Right lung (tissue), 5 donors: ENCODE results near the gene FGD5. TPM values are rescaled to one million over a fixed set of nuclear protein-coding genes. Genes with fewer than 3 reads are reported as not detected.
A peak's percentile ranks its signal among the peaks of the same experiment; 100 is the strongest.

Experiments used
- DNase-seq, 2 donors: peaks; one replicate each; pipeline ENCODE4 v3.0.0-alpha.2; 2013
- polyA plus RNA-seq, 5 donors: library from polyadenylated mRNA; unstranded; fragments of 120-200 nt; gene quantifications; one replicate each; pipeline versions ENCODE4 v1.2.1 to v1.2.3, GENCODE V29; 2013; ENCODE audit warnings: inconsistent platforms in 1 of 5, low replicate concordance in 1 of 5; ENCODE audit not compliant: insufficient read length in 5 of 5, insufficient read depth in 1 of 5

The FGD5 gene
- polyA plus RNA-seq, 5 donors: 30.3 to 44.7 (median 37.8) TPM

DNA sequence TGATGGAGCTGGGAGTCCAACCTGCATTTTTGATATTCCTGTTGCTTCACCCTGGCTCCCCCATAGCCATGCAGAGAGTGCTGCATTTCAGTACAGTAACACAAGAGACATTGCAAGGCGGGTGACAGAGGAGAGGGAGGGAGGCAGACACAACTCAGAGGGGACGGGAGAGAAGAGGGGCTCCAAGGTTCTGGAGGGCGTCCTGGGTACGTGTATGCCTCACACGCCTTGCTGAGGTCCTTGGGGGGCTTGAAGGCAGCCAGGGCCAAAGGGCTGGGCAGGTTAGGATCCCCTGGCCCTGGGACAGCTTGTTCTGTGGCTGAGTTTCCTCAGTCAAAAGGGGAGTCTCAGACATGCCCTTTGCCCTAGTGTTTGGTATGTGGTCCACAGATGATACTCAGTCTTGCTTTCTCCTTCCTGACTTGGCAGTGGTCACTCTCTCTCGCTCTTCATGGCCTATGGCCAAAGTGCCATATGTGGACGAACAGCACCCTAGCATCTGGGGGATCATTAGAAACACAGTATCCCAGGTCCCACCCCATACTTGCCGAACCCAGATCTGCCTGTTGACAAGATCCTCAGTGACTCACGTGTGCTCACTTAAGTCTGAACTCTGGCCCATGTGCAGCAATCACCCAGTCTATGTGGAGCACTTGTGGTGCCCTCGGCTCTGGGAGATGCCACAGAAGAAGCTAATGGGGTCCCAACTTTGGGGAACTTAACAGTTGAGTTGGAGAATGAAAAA is 52.9 kb downstream of the FGD5 start:
- no peak for DNase-seq

DNA sequence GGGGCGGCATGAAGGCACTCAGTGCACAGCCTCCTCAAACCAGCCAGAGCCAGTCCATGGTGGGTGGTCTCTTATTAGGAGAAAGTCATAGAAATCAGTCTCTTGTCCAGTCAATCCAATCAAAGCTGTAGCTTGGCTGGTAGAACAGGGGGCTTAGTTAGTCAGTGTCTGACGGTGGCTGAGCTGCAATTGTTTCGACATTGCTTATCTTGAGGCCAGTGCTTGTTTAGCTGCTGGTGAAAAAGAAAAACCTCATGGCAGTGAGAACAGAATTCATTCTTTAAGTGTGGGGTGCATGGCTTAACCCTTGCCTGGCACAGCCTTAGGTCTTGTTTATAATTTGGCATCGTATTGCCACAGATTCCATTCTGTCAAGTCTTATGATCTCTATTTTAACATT is 53.9 kb downstream of the FGD5 start:
- DNase-seq: no peak

- DNase-seq: no peak
Measured at GRCh38 chr3:14874784-14875183, 56.0 kb downstream of the FGD5 start.

- DNase-seq: no peak
Measured at GRCh38 chr3:14875411-14876175, 56.8 kb downstream of the FGD5 start.

DNA sequence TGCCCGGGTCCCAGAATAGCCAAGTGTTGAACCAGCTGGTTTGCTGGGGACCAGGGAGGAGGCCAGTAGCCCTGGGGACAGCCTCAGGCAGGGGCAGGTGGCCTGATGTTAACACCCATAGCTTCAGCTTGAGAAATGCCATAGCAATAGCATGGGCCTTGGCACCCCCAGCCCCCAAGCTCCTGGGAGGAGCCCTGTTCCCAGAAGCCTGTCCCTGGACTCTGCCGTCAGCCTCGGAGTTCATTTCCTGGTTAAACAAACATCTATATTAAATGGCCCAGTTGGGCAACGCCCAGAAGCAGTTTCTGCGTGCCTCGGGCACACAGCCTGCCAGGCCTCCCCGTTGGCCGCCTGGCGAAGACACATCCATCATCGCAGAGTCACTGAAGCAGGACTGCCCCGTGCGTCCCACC is 58.2 kb downstream of the FGD5 start:
- no peak for DNase-seq

DNA sequence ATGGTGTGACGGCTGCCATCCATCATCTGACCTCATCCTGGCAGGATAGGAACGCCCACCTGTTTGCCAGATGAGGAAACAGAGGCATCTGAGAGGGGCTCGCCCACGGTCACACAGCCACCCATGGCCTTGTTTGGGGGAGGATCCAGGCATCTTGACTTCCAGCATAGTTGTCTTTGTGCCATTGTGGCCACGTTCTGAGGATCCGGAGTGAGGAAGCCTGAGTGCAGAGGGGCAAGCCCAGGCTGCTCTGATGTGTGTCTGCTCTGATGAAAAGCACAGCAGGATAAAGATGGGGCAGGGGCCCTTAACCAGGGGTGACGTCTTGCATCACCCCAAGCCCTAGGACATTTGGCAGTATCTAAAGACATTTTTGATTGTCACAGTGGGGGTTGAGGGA is 58.7 kb downstream of the FGD5 start:
- DNase-seq: no peak

DNA sequence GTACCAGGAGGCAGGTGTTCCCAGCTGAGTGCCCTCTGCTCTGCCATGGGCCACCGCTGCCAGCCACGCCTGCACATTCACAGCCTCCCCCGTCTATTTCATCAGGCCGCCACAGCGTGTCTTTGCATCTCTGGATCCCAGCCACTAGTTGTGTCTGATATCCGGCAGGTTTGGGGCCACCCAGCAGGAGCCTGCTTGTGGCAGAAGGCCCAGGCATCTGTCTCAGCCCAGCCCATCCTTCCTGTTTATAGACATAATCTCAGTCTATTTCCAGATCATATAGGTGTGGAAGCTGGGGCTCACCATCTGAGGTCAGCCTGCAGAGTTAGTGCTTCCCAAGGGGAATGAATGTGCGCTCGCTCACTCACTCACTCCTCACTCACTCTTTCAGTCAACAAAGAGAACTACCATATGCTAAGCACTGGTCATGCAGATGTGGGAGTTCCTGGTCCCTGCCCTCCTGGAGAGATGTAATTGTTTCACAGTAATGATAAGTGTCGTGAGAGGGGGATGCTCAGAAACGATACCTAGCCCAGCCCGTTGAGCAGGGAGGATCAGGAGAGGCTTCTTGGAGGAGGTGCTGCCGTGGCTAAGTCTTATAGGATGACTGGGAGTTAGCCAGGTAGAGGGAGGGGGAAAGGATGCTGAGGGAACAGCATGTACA is 60.6 kb downstream of the FGD5 start:
- DNase-seq: peak in 1 of 2 donors; percentile 16

GRCh38 chr3:14880447-14881106 is 61.8 kb downstream of the FGD5 start:
- no peak for DNase-seq

GRCh38 chr3:14883226-14883625 is 64.5 kb downstream of the FGD5 start:
- DNase-seq: no peak

- DNase-seq: no peak
Measured at GRCh38 chr3:14884665-14885064, 65.9 kb downstream of the FGD5 start.

GRCh38 chr3:14885307-14885706 is 66.5 kb downstream of the FGD5 start:
- no peak for DNase-seq

DNA sequence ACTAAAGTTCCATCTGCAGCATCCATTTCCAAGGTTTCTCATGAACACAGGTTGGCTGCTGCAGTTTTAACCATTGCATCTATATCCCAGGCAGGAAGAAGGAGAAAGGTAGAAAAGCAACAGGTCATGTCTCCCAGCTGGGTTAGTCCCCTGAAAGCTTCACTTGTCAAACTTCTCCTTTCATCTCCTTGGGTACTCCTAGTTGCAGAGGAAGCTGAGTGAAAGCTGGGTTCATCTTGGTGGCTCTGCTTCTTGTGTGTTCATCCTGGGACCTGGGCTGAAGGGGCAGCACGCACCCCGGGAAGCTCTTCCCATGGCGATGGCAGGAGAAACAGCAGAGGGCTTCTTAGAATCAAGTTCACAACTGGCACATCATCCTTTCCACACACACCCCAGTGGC is 67.3 kb downstream of the FGD5 start:
- no peak for DNase-seq

DNA sequence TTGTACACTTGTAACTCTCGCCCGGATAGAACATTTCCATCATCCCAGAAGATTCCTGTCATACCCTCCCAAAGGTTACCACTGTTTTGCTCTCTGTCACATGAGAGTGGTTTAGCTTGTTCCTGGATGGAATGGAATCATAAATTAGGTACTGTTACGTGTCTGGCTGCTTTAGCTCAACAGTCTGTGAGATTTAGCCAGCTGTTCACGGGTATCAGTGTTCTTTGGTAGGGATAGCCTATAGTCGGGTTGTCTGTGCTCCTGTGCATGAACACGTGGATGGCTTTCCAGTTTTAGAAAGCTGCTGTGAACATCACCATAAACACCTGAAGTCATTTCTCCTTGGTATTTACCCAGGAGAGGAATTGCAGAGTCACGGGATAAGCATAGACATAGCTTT is 70.4 kb downstream of the FGD5 start:
- no peak for DNase-seq

- no peak for DNase-seq
Measured at GRCh38 chr3:14889943-14890342, 71.2 kb downstream of the FGD5 start.

- no peak for DNase-seq
Measured at GRCh38 chr3:14890476-14890875, 71.7 kb downstream of the FGD5 start.

- DNase-seq: no peak
Measured at GRCh38 chr3:14891135-14892132, 72.7 kb downstream of the FGD5 start.

DNA sequence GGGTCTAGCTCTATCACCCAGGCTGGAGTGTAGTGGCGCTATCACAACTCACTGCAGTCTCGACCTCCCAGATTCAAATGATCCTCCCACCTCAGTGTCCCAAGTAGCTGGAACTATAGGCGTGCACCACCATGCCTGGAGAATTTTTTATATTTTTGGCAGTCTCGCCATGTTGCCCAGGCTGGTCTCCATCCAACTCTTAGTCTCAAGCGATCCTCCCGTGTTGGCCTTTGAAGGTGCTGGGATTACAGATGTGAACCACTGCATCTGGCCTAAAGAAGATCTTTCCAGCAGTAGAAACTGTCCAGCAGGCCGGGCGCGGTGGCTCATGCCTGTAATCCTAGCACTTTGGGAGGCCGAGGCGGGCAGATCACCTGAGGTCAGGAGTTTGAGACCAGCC is 73.5 kb downstream of the FGD5 start:
- DNase-seq: no peak

DNA sequence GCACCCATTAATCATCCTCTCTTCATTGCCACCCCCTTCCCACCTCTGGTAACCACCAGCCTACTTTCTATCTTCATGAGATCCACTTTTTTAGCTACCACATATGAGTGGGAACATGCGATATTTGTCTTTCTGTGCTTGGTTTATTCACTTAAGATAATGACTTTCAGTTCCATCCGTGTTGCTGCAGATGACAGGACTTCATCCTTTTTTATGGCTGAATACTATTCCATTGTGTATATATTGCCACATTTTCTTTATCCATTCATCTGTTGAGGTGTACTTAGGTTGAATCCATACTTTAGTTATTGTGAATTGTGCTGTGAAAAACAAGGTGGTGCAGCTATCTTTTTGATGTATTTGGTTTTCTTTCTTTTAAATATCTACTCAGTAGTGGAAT is 75.3 kb downstream of the FGD5 start:
- DNase-seq: no peak

- DNase-seq: no peak
Measured at GRCh38 chr3:14897266-14897665, 78.5 kb downstream of the FGD5 start.

- no peak for DNase-seq
Measured at GRCh38 chr3:14898929-14899328, 80.2 kb downstream of the FGD5 start.

DNA sequence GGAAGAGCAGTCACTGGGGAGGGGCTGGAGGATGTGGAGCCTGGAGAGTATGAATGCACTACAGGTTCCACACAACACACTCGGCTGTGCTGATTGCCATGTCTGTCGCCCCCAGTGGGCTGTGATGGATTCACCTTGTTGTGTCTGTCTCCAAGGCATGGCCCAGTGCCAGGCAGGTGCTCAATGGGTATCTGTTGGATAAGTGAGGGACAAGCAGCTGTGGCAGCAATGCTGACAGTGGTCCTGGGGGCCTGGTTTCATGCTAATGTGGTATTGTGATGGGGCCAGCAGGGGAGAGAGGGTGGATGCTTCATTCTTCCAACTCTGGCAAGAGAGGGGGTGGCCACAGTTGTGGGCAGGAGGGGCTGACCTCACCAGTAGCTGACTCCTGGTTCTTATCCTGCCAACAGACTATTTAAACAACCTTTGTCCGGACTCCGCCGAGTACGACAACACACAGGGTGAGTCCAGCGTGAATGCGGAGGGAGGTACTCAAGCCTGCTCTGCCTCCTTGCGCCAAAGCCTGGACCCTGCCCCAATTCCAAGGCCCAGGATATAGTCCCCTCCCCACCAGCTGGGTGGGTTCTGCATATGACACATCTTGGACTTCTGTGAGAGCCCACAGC is 81.3 kb downstream of the FGD5 start:
- no peak for DNase-seq
